WTC11 (cell line): ENCODE data around the gene PPP3R1. TPM values are rescaled to one million over a fixed set of nuclear protein-coding genes. Genes with fewer than 3 reads are reported as not detected.
A peak's percentile ranks its signal among the peaks of the same experiment; 100 is the strongest.

ENCODE experiments used
- ATAC-seq: fragments of 200-7000 bp; cut with Tn5 transposase; 2 replicates; pipeline ENCODE4 v1.10.0; 2021; ENCODE audit warnings: mild to moderate bottlenecking, moderate library complexity
- CTCF ChIA-PET: fragments of 300-600 bp; sonication (Branson Sonifier 250); formaldehyde crosslinking; loops from one replicate; lab custom pipeline; 2021; ENCODE audit warnings: antibody characterized with exemption; lab: Charles Lee
- POLR2A ChIA-PET: fragments of 350-600 bp; sonication (Branson Sonifier 250); formaldehyde crosslinking; loops from one replicate; lab custom pipeline; 2021; ENCODE audit warnings: antibody characterized with exemption; lab: Charles Lee
- DNase-seq: peaks from one replicate; pipeline ENCODE4 v3.0.0; 2021; ENCODE audit warnings: low spot score
- H3K27ac Mint-ChIP-seq: 2 replicates; pipeline ENCODE4 v1.8.0; 2021; ENCODE audit warnings: mixed read lengths
- H3K27me3 Mint-ChIP-seq: 2 replicates; pipeline ENCODE4 v1.8.0; 2021; ENCODE audit warnings: low read depth, mild to moderate bottlenecking, moderate library complexity, mixed read lengths
- H3K36me3 Mint-ChIP-seq: 2 replicates; pipeline ENCODE4 v1.8.0; 2021; ENCODE audit warnings: mixed read lengths
- H3K4me1 Mint-ChIP-seq: 2 replicates; pipeline ENCODE4 v1.8.0; 2022; ENCODE audit warnings: mixed read lengths
- H3K4me3 Mint-ChIP-seq: 2 replicates; pipeline ENCODE4 v1.8.0; 2021; ENCODE audit warnings: mild to moderate bottlenecking, moderate library complexity, mixed read lengths
- H3K9me3 Mint-ChIP-seq: 2 replicates; pipeline ENCODE4 v1.8.0; 2021; ENCODE audit warnings: mixed read lengths
- CBFB ChIP-seq: sonication (generic); formaldehyde crosslinking; IDR thresholded peaks from 2 replicates; pipeline ENCODE4 v1.8.1; 2022; ENCODE audit warnings: mild to moderate bottlenecking, low read depth, missing genetic modification reagents
- CREM ChIP-seq: sonication (generic); formaldehyde crosslinking; IDR thresholded peaks from 2 replicates; pipeline ENCODE4 v1.8.1; 2022; ENCODE audit warnings: mild to moderate bottlenecking, missing genetic modification reagents, moderate library complexity
- EMX1 ChIP-seq: fragments of 250-450 bp; sonication (Bioruptor Pico); IDR thresholded peaks from 2 replicates; pipeline ENCODE4 v1.8.0; 2021; ENCODE audit warnings: mild to moderate bottlenecking
- ESRRA ChIP-seq: sonication (generic); formaldehyde crosslinking; IDR thresholded peaks from 2 replicates; pipeline ENCODE4 v1.8.1; 2022; ENCODE audit warnings: mild to moderate bottlenecking, missing genetic modification reagents, borderline replicate concordance
- HMGA2 ChIP-seq: fragments of 250-450 bp; sonication (Bioruptor Pico); IDR thresholded peaks from 2 replicates; pipeline ENCODE4 v1.4.0; 2021; ENCODE audit warnings: mild to moderate bottlenecking, moderate library complexity
- IRF2 ChIP-seq: sonication (generic); formaldehyde crosslinking; IDR thresholded peaks from 2 replicates; pipeline ENCODE4 v1.8.0; 2022; ENCODE audit warnings: low read depth, missing genetic modification reagents, borderline replicate concordance
- JUN ChIP-seq: sonication (generic); formaldehyde crosslinking; IDR thresholded peaks from 2 replicates; pipeline ENCODE4 v1.8.0; 2023; ENCODE audit warnings: mild to moderate bottlenecking, missing genetic modification reagents
- KAT7 ChIP-seq: sonication (generic); formaldehyde crosslinking; IDR thresholded peaks from 2 replicates; pipeline ENCODE4 v1.8.1; 2023; ENCODE audit warnings: missing genetic modification reagents, mild to moderate bottlenecking, borderline replicate concordance
- NR3C1 ChIP-seq: sonication (generic); formaldehyde crosslinking; conservative IDR thresholded peaks from 2 replicates; pipeline ENCODE4 v1.8.1; 2023; ENCODE audit warnings: low read depth, mild to moderate bottlenecking, missing genetic modification reagents
- SOX15 ChIP-seq: fragments of 250-450 bp; sonication (Bioruptor Pico); IDR thresholded peaks from 2 replicates; pipeline ENCODE4 v1.9.0; 2021; ENCODE audit warnings: mild to moderate bottlenecking
- TEAD4 ChIP-seq: sonication (generic); formaldehyde crosslinking; IDR thresholded peaks from 2 replicates; pipeline ENCODE4 v1.8.0; 2022; ENCODE audit warnings: mild to moderate bottlenecking, missing genetic modification reagents
- ZNF416 ChIP-seq: fragments of 250-450 bp; sonication (Bioruptor Pico); IDR thresholded peaks from 2 replicates; pipeline ENCODE4 v1.9.0; 2021; ENCODE audit warnings: mild to moderate bottlenecking, inconsistent platforms
- total RNA-seq: library from RNA; stranded (reverse); gene quantifications from 3 replicates; pipeline ENCODE4 v1.2.3, GENCODE V29; 2021
- TF ChIP-seq, protein P1 (sequence below): sonication (generic); formaldehyde crosslinking; IDR thresholded peaks from 2 replicates; pipeline ENCODE4 v1.8.1; 2023; ENCODE audit warnings: mild to moderate bottlenecking, missing genetic modification reagents, moderate library complexity
- TF ChIP-seq, protein P2 (sequence below): fragments of 250-450 bp; sonication (Bioruptor Pico); IDR thresholded peaks from 2 replicates; pipeline ENCODE4 v1.9.0; 2021; ENCODE audit warnings: mild to moderate bottlenecking, borderline replicate concordance
- TF ChIP-seq, protein P3 (sequence below): sonication (generic); formaldehyde crosslinking; IDR thresholded peaks from 2 replicates; pipeline ENCODE4 v1.8.0; 2023; ENCODE audit warnings: missing genetic modification reagents
- TF ChIP-seq, protein P4 (sequence below): sonication (generic); formaldehyde crosslinking; IDR thresholded peaks from 2 replicates; pipeline ENCODE4 v1.8.0; 2023; ENCODE audit warnings: missing genetic modification reagents, mild to moderate bottlenecking, borderline replicate concordance
- TF ChIP-seq, protein P5 (sequence below): sonication (generic); formaldehyde crosslinking; IDR thresholded peaks from 2 replicates; pipeline ENCODE4 v1.8.1; 2022; ENCODE audit warnings: mild to moderate bottlenecking, moderate library complexity, missing genetic modification reagents

The PPP3R1 gene
- total RNA-seq, 1 experiment from 2014 or later: 61.4 TPM

DNA sequence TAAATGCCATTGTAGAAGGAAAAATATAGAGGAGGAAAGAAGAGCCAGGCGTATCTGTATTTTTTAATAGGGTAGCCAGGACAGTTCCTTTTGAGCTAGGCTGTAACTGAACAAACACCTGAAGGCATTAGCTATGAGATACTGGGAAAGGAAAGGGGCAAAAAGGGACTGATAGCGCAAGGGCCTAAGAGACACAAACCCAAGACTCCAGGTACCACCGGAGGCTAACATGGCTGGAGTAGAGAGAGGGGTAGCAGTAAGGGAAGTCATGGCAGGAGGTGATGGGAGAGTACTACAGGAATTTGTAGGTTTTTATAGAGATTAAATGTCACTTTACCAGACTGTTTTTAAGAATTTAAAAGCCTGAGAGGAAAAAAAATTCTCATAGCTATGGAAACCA lies 73.9 kb downstream of the PPP3R1 start:
- ChIA-PET POLR2A (no interaction called here), CTCF (interaction anchor here (0.7 to 1.9 kb wide), 4 partner anchors 18 to 750 kb away, joined by 3 to 7 read pairs (median 5); no protein-coding TSS in a partner anchor)
- DNase-seq (no peak), ATAC-seq (no peak)
- no peak overlapping the region for H3K4me3 Mint-ChIP-seq
- no peaks in the 10 kb centered on the region; the same call in 1 of the 2 replicates for H3K4me1 Mint-ChIP-seq
- H3K27ac Mint-ChIP-seq: peak overlapping the region; percentile 71; the same call in 1 of the 2 replicates
- no peaks in the 10 kb centered on the region for H3K27me3 Mint-ChIP-seq
- H3K9me3 Mint-ChIP-seq: no peaks in the 10 kb centered on the region
- H3K36me3 Mint-ChIP-seq: peaks cover 28% of the 10 kb centered on the region
- TF ChIP-seq, protein P1, sequence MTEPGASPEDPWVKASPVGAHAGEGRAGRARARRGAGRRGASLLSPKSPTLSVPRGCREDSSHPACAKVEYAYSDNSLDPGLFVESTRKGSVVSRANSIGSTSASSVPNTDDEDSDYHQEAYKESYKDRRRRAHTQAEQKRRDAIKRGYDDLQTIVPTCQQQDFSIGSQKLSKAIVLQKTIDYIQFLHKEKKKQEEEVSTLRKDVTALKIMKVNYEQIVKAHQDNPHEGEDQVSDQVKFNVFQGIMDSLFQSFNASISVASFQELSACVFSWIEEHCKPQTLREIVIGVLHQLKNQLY (CRISPR knock-in tag): no peak
- TF ChIP-seq IRF2 (CRISPR knock-in tag) (no peak), SOX15 (no peak), KAT7 (CRISPR knock-in tag) (no peak), EMX1 (CRISPR knock-in tag) (no peak), JUN (CRISPR knock-in tag) (no peak), ESRRA (CRISPR knock-in tag) (no peak), TEAD4 (CRISPR knock-in tag) (no peak), CREM (no peak)
- TF ChIP-seq, protein P2, sequence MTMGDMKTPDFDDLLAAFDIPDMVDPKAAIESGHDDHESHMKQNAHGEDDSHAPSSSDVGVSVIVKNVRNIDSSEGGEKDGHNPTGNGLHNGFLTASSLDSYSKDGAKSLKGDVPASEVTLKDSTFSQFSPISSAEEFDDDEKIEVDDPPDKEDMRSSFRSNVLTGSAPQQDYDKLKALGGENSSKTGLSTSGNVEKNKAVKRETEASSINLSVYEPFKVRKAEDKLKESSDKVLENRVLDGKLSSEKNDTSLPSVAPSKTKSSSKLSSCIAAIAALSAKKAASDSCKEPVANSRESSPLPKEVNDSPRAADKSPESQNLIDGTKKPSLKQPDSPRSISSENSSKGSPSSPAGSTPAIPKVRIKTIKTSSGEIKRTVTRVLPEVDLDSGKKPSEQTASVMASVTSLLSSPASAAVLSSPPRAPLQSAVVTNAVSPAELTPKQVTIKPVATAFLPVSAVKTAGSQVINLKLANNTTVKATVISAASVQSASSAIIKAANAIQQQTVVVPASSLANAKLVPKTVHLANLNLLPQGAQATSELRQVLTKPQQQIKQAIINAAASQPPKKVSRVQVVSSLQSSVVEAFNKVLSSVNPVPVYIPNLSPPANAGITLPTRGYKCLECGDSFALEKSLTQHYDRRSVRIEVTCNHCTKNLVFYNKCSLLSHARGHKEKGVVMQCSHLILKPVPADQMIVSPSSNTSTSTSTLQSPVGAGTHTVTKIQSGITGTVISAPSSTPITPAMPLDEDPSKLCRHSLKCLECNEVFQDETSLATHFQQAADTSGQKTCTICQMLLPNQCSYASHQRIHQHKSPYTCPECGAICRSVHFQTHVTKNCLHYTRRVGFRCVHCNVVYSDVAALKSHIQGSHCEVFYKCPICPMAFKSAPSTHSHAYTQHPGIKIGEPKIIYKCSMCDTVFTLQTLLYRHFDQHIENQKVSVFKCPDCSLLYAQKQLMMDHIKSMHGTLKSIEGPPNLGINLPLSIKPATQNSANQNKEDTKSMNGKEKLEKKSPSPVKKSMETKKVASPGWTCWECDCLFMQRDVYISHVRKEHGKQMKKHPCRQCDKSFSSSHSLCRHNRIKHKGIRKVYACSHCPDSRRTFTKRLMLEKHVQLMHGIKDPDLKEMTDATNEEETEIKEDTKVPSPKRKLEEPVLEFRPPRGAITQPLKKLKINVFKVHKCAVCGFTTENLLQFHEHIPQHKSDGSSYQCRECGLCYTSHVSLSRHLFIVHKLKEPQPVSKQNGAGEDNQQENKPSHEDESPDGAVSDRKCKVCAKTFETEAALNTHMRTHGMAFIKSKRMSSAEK (CRISPR knock-in tag): no peak
- TF ChIP-seq, protein P3, sequence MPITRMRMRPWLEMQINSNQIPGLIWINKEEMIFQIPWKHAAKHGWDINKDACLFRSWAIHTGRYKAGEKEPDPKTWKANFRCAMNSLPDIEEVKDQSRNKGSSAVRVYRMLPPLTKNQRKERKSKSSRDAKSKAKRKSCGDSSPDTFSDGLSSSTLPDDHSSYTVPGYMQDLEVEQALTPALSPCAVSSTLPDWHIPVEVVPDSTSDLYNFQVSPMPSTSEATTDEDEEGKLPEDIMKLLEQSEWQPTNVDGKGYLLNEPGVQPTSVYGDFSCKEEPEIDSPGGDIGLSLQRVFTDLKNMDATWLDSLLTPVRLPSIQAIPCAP (CRISPR knock-in tag): no peak
- TF ChIP-seq, protein P4, sequence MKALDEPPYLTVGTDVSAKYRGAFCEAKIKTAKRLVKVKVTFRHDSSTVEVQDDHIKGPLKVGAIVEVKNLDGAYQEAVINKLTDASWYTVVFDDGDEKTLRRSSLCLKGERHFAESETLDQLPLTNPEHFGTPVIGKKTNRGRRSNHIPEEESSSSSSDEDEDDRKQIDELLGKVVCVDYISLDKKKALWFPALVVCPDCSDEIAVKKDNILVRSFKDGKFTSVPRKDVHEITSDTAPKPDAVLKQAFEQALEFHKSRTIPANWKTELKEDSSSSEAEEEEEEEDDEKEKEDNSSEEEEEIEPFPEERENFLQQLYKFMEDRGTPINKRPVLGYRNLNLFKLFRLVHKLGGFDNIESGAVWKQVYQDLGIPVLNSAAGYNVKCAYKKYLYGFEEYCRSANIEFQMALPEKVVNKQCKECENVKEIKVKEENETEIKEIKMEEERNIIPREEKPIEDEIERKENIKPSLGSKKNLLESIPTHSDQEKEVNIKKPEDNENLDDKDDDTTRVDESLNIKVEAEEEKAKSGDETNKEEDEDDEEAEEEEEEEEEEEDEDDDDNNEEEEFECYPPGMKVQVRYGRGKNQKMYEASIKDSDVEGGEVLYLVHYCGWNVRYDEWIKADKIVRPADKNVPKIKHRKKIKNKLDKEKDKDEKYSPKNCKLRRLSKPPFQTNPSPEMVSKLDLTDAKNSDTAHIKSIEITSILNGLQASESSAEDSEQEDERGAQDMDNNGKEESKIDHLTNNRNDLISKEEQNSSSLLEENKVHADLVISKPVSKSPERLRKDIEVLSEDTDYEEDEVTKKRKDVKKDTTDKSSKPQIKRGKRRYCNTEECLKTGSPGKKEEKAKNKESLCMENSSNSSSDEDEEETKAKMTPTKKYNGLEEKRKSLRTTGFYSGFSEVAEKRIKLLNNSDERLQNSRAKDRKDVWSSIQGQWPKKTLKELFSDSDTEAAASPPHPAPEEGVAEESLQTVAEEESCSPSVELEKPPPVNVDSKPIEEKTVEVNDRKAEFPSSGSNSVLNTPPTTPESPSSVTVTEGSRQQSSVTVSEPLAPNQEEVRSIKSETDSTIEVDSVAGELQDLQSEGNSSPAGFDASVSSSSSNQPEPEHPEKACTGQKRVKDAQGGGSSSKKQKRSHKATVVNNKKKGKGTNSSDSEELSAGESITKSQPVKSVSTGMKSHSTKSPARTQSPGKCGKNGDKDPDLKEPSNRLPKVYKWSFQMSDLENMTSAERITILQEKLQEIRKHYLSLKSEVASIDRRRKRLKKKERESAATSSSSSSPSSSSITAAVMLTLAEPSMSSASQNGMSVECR (CRISPR knock-in tag): no peak

DNA sequence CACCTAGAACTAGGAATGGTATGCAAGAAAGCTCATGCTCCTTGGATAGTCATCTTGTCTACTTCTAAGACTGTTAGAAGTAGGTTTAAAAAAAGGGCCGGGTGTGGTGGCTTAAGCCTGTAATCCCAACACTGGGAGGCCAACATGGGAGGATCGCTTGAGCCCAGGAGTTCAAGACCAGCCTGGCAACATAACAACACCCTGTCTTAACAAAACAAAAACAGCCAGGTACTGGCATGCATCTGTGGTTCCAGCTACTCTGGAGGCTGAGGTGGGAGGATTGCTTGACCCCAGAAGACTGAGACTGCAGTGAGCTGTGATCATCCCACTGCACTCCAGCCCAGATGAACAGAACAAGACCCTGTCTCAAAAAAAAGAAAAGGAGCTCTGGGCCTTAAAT lies 74.8 kb downstream of the PPP3R1 start:
- ATAC-seq: no peak
- H3K36me3 Mint-ChIP-seq: peaks cover 27% of the 10 kb centered on the region
- ChIA-PET CTCF (interaction anchor here (1.6 to 1.9 kb wide), 3 partner anchors 19 to 180 kb away, joined by 4 to 7 read pairs (median 6); no protein-coding TSS in a partner anchor), POLR2A (no interaction called here)
- no peaks in the 10 kb centered on the region for H3K27me3 Mint-ChIP-seq
- no peaks in the 10 kb centered on the region for H3K9me3 Mint-ChIP-seq
- no peak for DNase-seq
- H3K4me1 Mint-ChIP-seq: no peaks in the 10 kb centered on the region; the same call in 1 of the 2 replicates
- peak overlapping the region; percentile 73; the same call in 1 of the 2 replicates for H3K27ac Mint-ChIP-seq
- H3K4me3 Mint-ChIP-seq: no peak overlapping the region
- TF ChIP-seq, protein P5, sequence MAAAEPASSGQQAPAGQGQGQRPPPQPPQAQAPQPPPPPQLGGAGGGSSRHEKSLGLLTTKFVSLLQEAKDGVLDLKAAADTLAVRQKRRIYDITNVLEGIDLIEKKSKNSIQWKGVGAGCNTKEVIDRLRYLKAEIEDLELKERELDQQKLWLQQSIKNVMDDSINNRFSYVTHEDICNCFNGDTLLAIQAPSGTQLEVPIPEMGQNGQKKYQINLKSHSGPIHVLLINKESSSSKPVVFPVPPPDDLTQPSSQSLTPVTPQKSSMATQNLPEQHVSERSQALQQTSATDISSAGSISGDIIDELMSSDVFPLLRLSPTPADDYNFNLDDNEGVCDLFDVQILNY (CRISPR knock-in tag): no peak
- no peak for TF ChIP-seq IRF2 (CRISPR knock-in tag)
- TF ChIP-seq, protein P4 (CRISPR knock-in tag): no peak
- no peak for TF ChIP-seq CBFB (CRISPR knock-in tag)
- no peak for TF ChIP-seq HMGA2
- TF ChIP-seq SOX15: no peak
- TF ChIP-seq ZNF416 (CRISPR knock-in tag): no peak
- TF ChIP-seq NR3C1 (CRISPR knock-in tag): no peak
